Cardiac septum (tissue), 1 donor: Measurements from ENCODE around the gene EPS15. TPM values are rescaled to one million over a fixed set of nuclear protein-coding genes. Genes with fewer than 3 reads are reported as not detected.
"Not testable (repeated sequence)": the region's sequence is repeated elsewhere in the genome, so short reads cannot be mapped to it uniquely, and the experiment has no call there.

Source experiments
- DNase-seq: peaks from one replicate; pipeline ENCODE4 v3.0.0-alpha.2; 2020; ENCODE audit warnings: low spot score
- intact Hi-C: fragments of 100-400 bp; cut with DNase I; formaldehyde crosslinking; loops from one replicate; pipeline ENCODE4 v1.14.0; 2022
- total RNA-seq: library from RNA; stranded (reverse); fragmentation: NEBNext Ultra II Directional; extraction: Animal tissue kit (Norgen Biotek cat#: 25700); gene quantifications from one replicate; pipeline ENCODE4 v1.2.1, GENCODE V29; 2021
- donor health status: DM: no; HTN: no; CAD: no.

EPS15 gene
- total RNA-seq, 1 donor from 2014 or later = 46.6 TPM

DNA sequence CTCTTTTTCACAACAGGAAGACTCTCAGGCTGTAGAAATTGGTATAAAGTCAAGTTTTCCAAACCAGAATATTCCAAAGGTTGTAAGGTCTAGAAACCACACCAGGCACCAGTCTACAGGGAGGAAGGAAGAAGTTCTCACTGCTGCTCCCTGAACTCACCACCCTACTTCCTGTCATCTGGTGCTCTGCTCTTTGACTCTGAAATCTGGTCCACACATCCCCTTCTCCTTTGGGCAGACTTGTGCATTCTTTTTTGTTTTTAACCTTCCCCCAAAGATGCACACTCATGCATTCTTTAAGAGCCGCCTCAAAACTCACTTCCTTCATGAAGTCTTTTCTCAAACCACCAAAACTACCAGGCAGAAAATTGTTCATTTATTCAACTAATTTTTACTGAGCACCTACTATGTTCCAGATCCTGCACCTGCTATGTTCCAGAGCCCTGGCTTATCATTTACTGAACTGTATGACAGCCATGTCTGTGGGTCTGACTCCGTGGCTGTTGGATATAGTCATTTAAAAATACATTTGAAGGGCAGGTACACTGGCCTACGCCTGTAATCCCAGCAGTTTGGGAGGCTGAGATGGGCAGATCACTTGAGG, 30.1 kb upstream of the EPS15 start:
- no peak for DNase-seq
- intact Hi-C loops = no loop called here

DNA sequence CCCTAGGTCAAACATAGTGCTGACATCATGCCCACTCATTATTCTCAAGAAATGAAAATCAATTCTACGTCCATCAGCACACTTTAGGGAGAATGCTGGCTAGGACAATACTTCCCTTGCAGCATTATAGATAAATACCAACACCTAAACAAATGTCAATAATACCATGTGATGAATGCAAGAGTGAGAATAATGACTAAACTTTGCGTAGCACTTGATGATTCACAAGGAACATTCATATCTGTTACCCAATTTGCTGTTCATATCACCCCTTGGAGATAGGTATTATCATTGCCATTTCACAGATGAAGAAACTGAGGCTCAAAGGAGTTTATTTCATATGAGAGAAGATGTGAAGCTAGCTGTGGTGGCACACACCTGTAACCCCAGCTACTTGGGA, 24.8 kb upstream of the EPS15 start:
- intact Hi-C loops = no loop called here
- no peak for DNase-seq

DNA sequence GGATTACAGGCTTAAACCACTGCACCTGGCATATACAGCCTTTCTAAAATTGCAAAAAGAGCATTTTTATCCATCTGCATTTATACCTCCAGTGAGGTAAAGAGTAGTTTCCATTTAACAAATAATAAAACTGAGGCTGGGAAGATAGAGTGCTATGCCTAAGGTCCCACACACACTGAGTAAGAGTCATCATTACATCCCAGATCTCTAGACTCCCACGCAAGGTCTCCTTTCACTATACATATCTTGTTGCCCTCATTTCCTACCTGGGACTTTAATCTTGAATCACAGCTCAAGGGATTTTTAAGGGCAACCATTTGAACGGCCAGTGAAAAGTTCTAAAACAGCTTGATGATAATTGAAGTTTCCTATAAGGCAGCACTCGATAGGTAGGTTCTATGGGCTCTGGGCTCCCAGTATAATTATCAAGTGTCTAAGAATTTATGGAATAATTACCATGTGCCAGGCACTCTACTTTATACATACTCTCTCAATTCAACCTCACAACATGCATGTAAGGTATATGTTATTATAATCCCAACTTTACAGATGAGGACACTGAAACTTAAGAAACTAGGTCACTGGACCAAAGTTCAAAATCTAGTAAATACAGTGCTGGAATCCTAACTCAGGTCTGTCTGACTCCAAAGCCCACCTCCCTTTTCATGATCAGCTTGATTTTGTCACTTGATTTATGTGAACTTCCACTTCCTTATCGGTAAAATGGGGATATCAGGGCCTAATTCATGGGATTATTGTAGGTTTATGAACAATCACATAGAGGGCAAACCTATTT, 23.3 kb upstream of the EPS15 start:
- intact Hi-C loops = no loop called here
- DNase-seq = no peak

DNA sequence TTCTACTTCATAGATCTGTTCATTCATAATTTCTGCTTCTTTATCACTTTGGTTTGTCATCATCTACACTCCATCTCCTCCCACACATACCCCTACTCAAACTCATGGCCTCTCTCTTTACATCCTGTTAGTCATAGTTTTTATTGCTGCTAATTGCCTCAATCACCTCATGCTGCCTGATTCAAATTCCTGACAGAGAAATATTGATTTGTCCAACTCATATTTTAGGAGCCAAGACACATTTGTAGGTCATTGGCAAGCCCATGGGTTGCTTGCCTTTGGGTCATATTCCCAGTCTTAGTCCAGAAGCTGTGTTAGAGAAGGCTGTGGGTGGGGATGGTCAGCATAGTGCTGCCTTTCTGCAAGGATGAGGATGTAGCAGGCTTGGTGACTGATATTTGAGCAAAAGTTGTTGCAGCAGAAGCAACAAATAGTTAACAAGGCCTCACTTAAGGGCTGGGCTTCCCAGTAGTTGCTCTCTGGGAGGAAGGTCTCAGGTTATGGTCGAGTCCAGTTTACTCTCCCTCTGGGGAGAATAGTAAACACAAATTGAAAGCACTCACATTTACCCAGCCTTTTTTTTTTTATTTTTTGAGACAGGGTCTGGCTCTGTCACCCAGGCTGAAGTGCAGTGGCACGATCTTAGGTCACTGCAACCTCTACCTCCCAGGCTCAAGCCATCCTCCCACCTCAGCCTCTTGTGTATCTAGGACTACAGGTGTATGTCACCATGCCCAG, 22.4 kb upstream of the EPS15 start:
- intact Hi-C loops = no loop called here

DNA sequence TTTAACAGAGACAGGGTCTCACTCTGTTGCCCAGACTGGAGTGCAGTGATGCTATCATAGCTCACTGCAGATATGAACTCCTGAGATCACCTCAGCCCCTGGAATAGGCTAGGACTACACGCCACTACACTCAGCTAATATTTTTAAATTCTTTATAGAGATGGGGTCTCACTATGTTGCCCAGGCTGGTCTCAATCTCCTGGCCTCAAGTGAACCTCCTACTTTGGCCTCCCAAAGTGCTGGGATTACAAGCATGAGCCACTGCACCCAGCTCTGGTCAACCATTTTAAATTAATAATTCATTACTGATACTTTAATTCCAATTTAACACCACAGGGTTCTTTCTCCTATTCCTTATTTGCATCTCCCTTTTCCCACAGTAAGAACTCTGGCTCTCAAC, 18.5 kb upstream of the EPS15 start:
- intact Hi-C loops = loop anchor here (10.0 kb wide), 1 partner anchor 243 kb away; no protein-coding TSS in a partner anchor
- DNase-seq = no peak

More for the DNA sequence above, 22.4 kb upstream of the EPS15 start:
- DNase-seq = no peak

DNA sequence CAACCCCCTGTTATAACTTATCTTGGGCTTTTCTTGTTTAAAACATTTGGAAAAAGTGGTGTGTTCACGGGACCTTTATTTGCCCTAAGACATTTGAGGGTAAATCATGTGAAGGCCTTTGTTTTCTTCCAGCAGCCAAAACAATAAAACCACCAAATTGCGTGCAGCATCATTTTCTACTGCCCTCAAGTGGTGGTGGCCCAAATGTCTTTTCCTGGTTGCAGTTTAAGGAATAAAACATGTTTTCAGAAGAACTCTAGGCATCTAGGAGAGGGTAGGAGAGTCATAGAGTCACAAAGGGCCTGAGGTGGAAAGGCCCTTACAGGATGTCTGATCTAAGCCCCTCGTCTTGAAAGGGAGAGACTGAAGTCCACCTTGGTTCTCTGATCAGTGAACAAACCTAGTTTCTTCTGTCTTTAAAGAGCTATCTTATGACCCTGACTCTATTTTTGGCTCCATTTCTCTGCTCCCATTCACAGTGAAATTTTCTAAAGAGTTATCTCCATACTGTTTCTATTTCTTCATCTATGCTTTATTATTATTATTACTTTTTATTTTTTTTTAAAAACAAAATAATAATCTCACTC, 16.0 kb upstream of the EPS15 start:
- intact Hi-C loops = loop anchor here (10.0 kb wide), 1 partner anchor 240 kb away; no protein-coding TSS in a partner anchor
- DNase-seq = no peak

DNA sequence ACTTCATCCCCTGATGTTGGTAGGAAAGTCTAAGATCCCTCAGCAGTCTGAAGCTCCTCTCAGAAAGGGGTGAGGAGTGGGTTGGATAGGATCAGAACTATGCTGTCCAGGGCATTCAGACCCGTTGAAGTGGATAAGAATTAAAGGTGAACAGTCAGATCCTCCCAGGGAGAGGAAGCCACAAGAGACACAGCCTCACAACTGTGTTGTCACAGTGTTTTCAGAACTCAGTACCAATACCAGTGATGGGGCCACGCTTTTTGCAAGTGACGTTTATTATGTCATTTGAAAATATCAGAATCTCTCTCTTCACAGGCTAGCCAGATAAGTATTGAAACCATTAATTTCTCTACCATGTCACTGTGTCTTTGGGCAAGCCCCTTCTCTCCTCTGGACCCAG, 15.4 kb upstream of the EPS15 start:
- no peak for DNase-seq
- intact Hi-C loops = loop anchor here (10.0 kb wide), 1 partner anchor 240 kb away; no protein-coding TSS in a partner anchor

DNA sequence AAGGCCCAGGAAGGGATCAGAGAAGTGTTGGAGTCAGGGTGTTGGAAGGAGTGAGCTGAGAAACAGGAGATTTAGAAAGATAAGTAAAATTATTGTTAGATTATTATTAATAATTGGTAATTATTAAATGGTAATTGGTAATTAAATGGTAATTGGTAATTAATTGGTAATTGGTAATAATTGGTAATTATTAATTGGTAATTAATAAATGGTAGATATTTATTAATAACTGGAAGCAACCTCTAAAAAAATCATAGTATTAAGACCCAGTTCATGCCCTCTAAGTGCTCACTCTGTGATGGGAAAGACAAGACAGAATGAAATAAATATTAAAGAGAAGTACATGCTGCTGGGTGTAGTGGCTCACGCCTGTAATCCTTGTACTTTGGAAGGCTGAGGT, 13.8 kb upstream of the EPS15 start:
- intact Hi-C loops = loop anchor here (10.0 kb wide), 1 partner anchor 238 kb away; no protein-coding TSS in a partner anchor
- no peak for DNase-seq

DNA sequence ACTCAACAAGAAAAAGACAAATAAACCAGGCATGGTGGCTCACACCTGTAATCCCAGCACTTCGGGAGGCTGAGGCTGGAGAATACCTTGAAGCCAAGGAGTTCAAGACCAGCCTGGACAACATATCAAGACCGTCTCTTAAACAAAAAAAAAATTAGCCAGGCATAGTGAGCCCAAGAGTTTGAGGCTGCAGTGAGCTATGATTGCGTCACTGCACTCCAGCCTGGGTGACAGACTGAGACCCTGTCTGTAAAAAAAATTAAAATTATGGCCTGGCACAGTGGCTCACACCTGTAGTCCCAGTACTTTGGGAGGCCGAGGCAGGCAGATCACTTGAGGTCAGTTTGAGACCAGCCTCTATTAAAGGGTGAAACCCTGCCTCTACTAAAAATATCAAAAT, 11.4 kb upstream of the EPS15 start:
- intact Hi-C loops = loop anchor here (10.0 kb wide), 1 partner anchor 236 kb away; no protein-coding TSS in a partner anchor
- not testable (repeated sequence) for DNase-seq

DNA sequence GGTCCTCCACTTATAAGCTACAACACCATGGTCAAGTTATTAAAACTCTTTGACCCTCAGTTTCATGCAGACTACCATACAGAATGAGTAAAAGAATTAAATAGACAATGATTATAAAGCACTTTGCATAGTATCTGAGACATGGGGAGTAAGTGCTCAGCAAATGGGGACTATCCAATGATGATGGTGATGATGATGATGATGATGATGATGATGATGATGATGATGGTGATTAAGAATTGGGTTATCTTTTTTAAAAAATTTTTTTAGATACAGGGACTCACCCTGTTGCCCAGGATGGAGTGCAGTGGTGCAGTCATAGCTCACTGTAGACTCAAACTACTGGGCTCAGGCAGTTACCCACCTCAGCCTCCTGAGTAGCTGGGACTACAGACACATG, 8.1 kb upstream of the EPS15 start:
- DNase-seq = no peak
- intact Hi-C loops = no loop called here

DNA sequence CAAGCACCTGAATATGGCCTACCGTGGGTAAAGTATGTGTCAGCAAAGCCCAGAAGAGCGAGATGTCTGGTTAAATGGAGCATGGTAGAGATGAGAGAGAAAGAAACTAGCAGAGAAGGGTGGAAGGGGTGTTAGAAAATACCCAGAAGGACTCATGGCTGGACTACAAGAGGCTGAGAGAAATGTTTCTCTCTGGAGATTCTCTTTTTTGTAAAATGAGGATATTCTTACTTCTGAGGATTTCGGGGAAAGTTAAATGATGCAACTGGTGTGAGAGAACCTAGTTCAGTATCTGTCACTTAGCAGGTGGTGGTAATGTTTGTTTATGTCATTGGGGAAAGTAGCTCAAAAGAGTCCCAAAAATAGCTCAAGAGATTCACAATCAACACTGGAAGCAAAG, 7.2 kb upstream of the EPS15 start:
- DNase-seq = no peak

DNA sequence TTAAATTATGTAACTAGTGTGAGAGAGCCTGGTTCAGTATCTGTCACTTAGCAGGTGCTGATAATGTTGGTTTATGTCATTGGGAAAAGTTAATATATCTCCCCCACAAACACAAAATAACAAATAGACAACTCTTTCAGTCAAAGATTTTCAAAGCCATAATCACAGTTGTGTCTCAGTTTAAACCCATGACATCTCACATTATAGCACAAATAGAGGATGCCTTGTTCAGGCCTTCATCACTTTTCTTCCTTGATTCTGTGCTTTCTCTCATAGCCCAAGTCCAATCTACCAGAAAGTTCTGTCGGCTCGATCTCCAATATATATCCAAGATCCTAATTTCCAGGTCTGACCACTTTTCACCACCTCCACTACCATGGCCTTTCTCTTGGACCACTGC, 6.2 kb upstream of the EPS15 start:
- no peak for DNase-seq

More for the DNA sequence above, 7.2 kb upstream of the EPS15 start:
- intact Hi-C loops = no loop called here

DNA sequence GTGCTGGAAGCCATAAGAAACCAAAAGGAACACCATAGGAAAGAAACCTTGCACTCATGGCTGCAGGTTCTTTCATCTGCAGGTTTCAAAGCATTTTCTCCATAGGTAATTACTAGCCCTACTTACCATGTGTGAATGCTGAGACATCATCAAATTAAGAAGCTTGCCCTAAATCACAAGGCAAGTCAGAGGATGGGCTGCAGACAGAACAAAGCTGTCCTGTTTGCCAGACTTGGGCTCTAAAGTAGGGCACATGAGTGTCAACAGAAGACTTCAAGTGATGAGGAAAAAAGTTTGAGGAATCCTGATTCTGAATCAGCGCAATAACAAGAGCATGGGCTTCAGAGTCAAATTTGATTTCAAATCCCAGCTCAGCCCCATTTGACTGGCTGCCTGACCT, 5.8 kb upstream of the EPS15 start:
- DNase-seq = no peak
- intact Hi-C loops = no loop called here

More for the DNA sequence above, 6.2 kb upstream of the EPS15 start:
- intact Hi-C loops = no loop called here

DNA sequence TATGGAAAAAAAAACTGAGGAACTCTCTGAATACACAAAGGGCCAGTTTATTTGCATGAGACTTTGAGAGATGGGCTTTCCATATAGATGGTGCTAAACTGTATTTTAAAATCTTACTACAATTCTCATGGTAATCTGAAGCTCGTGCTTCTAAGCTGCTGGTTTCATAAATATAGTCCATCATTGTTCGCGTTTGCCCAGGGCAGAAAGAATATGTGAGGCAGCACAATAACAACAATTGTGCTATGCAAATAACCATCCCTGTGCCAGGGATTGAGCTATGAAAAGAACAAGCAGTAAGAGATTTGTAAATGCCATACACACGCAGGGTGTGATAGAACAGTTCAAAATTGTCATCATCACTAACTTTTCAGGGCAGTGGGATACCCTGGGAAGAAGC, 4.9 kb upstream of the EPS15 start:
- DNase-seq = no peak
- intact Hi-C loops = no loop called here

DNA sequence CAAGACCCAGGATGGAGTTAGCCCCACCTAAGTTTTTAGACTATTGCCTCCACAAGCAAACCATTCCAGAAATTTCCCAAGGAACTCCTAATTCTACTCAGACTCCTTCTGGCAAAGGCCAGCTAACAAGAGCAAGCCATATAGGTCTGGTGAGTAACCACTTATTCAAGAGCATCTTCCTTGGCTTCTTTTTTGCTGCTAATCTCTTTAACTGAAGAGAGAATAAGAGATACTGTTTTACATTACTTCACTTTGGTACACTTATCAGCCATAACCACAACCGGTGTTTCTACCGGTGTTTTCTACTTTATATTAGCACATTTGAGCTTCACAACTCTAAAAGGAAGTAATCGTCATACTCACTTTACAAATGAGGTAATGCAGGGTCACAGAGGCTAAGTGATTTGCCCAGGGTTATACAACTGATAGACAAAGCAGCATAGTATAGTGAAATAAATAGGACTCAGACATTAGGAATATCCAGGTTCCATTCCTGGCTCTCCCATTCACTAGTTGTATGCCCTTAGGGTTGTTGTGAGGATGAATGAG, 1.7 kb upstream of the EPS15 start:
- no peak for DNase-seq
- intact Hi-C loops = no loop called here

DNA sequence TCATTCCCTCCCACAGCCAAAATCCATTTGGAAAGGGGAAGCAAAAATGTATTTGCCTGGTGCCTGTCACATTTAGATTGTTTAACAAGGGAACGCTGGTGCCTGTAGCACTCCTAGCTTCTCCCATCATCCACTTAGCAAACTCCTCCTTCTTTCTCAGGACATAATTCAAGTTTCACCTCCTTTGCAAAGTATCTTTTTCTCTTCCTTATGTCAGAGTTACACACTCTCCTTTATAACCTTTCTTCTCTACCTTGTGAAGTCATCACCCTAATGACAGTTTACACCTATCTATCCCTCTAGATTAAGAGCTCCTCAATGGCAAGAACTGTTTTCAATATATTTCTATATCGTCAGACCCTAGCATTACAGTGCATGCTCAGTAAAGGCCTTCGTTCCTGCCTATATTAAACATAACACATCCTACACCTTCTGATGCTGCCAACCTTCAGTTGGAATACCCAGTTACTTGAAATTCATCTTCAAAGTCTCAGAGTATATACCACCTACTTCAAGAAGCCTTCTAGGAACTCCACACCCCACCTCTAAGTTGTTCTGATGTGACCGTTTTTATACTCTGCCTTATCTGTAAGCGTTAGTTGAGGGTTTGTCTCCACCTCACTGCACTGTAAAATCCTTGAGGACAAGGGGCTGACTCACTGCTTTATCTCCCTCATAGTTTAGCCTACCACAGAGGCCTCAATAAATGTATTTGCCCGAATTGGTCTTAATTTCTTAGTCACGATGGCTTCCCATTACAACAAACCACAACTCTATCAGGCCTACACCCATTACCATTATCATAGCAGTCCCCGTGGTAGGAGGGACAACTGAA, 1.0 kb upstream of the EPS15 start:
- intact Hi-C loops = loop anchor here (5.0 kb wide), 3 partner anchors 103 to 548 kb away; partner anchors contain the start of genes CDKN2C and RNF11
- no peak for DNase-seq

DNA sequence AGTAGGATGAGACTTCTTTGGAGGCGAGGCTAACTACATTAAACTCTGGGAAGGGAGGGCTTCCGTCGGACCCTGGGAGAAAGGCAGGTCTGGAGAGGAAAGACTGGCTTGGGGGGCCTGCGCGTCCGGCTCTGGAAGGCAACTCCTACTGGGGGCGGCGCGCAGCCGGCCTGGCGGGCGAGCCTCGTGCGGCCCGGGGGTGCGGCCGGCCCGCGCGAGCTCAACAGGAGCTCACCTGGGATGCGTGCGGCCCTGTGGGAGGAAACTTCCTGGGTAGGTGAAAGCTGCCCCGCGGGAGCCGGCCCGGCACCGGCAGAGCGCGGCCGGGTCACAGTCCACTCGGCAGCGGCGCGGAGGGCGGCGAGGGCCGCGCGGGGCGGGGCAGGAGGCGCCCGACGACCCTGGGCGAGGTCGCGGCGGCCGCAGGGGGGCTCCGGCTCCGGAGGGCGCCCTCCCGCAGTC, 449 bp downstream of the EPS15 start:
- intact Hi-C loops = loop anchor here (5.0 kb wide), 3 partner anchors 101 to 546 kb away; partner anchors contain the start of genes CDKN2C and RNF11
- peak; percentile 78 for DNase-seq

DNA sequence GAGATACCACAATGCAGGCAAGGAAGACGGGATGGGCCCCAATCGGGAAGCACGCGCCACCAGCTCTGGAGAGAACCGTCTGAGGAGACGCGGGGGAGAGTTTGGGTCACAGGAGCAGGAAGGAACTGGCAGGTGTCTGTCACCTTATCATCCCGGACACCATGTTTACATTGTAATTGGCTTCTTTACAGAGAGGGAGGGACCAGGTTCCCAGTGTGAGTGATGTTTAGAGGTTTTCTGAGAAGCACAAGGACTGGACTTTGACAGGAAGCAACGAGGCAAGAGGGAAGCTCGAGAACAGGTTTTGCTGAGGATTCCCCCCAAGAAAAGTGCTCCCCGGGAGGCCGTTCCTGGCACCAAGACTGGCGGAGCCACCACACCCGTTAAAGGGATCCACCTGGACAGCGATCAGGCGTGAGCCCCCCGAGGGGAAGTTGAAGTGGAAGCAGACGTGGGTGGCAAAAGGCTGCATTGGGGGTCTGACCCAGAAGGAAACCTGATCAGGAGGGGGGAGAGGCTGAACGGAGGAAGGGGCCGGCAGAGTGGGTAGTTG, 957 bp downstream of the EPS15 start:
- intact Hi-C loops = loop anchor here (5.0 kb wide), 3 partner anchors 101 to 546 kb away; partner anchors contain the start of genes CDKN2C and RNF11
- peak; percentile 84 for DNase-seq
